GM19035 (cell line): ENCODE measurements around the gene TMEM82.

Experiments used
- ATAC-seq: cut with Tn5 transposase; IDR thresholded peaks from one replicate; pipeline ENCODE4 v1.9.1; 2021; ENCODE audit not compliant: unreplicated experiment

TMEM82 gene

GRCh38 chr1:15777909-15778707 lies 35.8 kb downstream of the TMEM82 start:
- no peak for ATAC-seq

GRCh38 chr1:15785683-15786082 lies 43.4 kb downstream of the TMEM82 start:
- no peak for ATAC-seq

GRCh38 chr1:15786581-15786980 lies 44.3 kb downstream of the TMEM82 start:
- no peak for ATAC-seq

GRCh38 chr1:15788624-15789301 lies 46.5 kb downstream of the TMEM82 start:
- ATAC-seq, result no peak

- no peak for ATAC-seq
Measured at GRCh38 chr1:15796086-15796462, 53.8 kb downstream of the TMEM82 start.
